Measurements from ENCODE around the gene SLC6A4. TPM values are rescaled to one million over a fixed set of nuclear protein-coding genes. Genes with fewer than 3 reads are reported as not detected.

SLC6A4 gene
- total RNA-seq, 2 donors from 2014 or later, result 0.33 to 2.1 TPM

- DNase-seq (no peak), ATAC-seq (no peak)
- H3K4me3 ChIP-seq, result no peak overlapping the region
- no peaks in the 10 kb centered on the region for H3K27me3 ChIP-seq
- no peak overlapping the region for H3K27ac ChIP-seq
- intact Hi-C loops (cut with DNase I), result no loop called here
- H3K4me1 ChIP-seq, result no peaks in the 10 kb centered on the region
- H3K9me3 ChIP-seq, result no peaks in the 10 kb centered on the region
- TF ChIP-seq POLR2A (IDR thresholded peaks at IDR 0.05) (no peak), CTCF (IDR thresholded peaks at IDR 0.05) (no peak)
- WGBS, 2 donors, result 93 to 100% methylated on average over 3 of the region's 3 CpGs
- peaks cover 0 to 20% of the 10 kb centered on the region in 2 donors for H3K36me3 ChIP-seq (replicated peaks in 1 of 2; ENCODE audit: insufficient read depth in 1 of 2, low read depth in 2 of 2)
Measured at GRCh38 chr17:30274887-30275286, 39.4 kb upstream of the SLC6A4 start.

GRCh38 chr17:30273373-30273772 lies 37.9 kb upstream of the SLC6A4 start:
- no peak for DNase-seq
- H3K4me3 ChIP-seq, result no peak overlapping the region
- intact Hi-C loops (cut with DNase I), result no loop called here
- H3K27me3 ChIP-seq, result no peaks in the 10 kb centered on the region
- H3K27ac ChIP-seq, result no peak overlapping the region
- H3K36me3 ChIP-seq (replicated peaks in 1 of 2; ENCODE audit: insufficient read depth in 1 of 2, low read depth in 2 of 2), result peaks cover 0 to 20% of the 10 kb centered on the region in 2 donors
- no peak for TF ChIP-seq CTCF (IDR thresholded peaks at IDR 0.05)
- no peak for TF ChIP-seq POLR2A (IDR thresholded peaks at IDR 0.05)
- whole genome bisulfite sequencing, 2 donors, result 94 to 96% methylated on average over 6 of the region's 6 CpGs
- no peak for ATAC-seq
- H3K4me1 ChIP-seq, result no peaks in the 10 kb centered on the region
- H3K9me3 ChIP-seq, result no peaks in the 10 kb centered on the region

- Histone ChIP-seq H3K27me3 (no peaks in the 10 kb centered on the region), H3K9me3 (no peaks in the 10 kb centered on the region), H3K4me1 (no peaks in the 10 kb centered on the region), H3K27ac (no peak overlapping the region), H3K4me3 (no peak overlapping the region), H3K36me3 (replicated peaks in 1 of 2; ENCODE audit: insufficient read depth in 1 of 2, low read depth in 2 of 2) (peaks cover 0 to 22% of the 10 kb centered on the region in 2 donors)
- intact Hi-C loops (cut with DNase I), result no loop called here
- DNase-seq (no peak), ATAC-seq (no peak)
- 96 to 97% methylated on average over 6 of the region's 6 CpGs for WGBS, 2 donors
- no peak for TF ChIP-seq POLR2A (IDR thresholded peaks at IDR 0.05)
- no peak for TF ChIP-seq CTCF (IDR thresholded peaks at IDR 0.05)
Measured at GRCh38 chr17:30271102-30271501, 35.6 kb upstream of the SLC6A4 start.

DNA sequence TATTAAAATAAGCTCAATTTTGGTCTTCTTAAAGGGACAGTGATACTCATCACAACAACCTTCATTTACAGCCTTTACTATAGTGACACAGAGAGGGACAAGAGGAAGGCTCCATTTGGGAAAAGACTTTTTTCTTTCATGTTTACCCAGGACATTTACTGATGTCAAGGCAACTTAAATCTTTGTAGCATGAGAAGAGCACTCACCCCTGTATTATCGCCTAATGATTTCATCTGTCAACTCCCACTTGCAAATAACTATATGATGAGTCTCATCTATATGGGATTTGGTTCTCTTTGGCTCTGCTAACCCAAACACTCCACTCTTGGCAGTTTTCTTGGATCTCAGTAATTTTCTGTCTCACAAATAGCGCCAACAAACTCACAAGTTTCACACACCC lies 32.1 kb upstream of the SLC6A4 start:
- DNase-seq, result no peak
- ATAC-seq, result no peak
- Histone ChIP-seq H3K36me3 (replicated peaks in 1 of 2; ENCODE audit: insufficient read depth in 1 of 2, low read depth in 2 of 2) (peaks cover 0 to 14% of the 10 kb centered on the region in 2 donors), H3K27me3 (no peaks in the 10 kb centered on the region), H3K4me3 (no peak overlapping the region), H3K4me1 (peaks cover 25% of the 10 kb centered on the region), H3K9me3 (no peaks in the 10 kb centered on the region), H3K27ac (no peak overlapping the region)
- intact Hi-C loops (cut with DNase I), result no loop called here
- 95 to 100% methylated on average over 2 of the region's 2 CpGs for WGBS, 2 donors
- TF ChIP-seq CTCF (IDR thresholded peaks at IDR 0.05), result no peak
- TF ChIP-seq POLR2A (IDR thresholded peaks at IDR 0.05), result no peak

- no peak overlapping the region for H3K4me3 ChIP-seq
- intact Hi-C loops (cut with DNase I), result no loop called here
- 8% methylated on average over 2 of the region's 2 CpGs for WGBS, 2 donors
- peaks cover 0 to 1% of the 10 kb centered on the region in 2 donors for H3K36me3 ChIP-seq (replicated peaks in 1 of 2; ENCODE audit: insufficient read depth in 1 of 2, low read depth in 2 of 2)
- DNase-seq (peak; percentile 39 to 61 (median 44)), ATAC-seq (peak; percentile 95)
- H3K4me1 ChIP-seq, result peaks cover 28% of the 10 kb centered on the region
- TF ChIP-seq POLR2A (IDR thresholded peaks at IDR 0.05) (no peak), CTCF (IDR thresholded peaks at IDR 0.05) (peak in 1 of 7 experiments; percentile 19)
- H3K27me3 ChIP-seq, result no peaks in the 10 kb centered on the region
- no peaks in the 10 kb centered on the region for H3K9me3 ChIP-seq
- peak overlapping the region; percentile 75 to 88 (median 82) for H3K27ac ChIP-seq
Measured at GRCh38 chr17:30263552-30264333, 28.2 kb upstream of the SLC6A4 start.
